Activated effector memory CD4-positive, alpha-beta T cell treated with anti-CD3 and anti-CD28 coated beads, Interleukin-2, amount 50 U/mL, for 16 hours (primary cell): ENCODE results near the gene ZAP70.
A peak's percentile ranks its signal among the peaks of the same experiment; 100 is the strongest.

Source experiments
- DNase-seq: peaks from one replicate; pipeline ENCODE4 v3.0.0-alpha.2; 2020

Gene ZAP70

GRCh38 chr2:97755491-97755890 is 42.1 kb downstream of the ZAP70 start:
- DNase-seq = no peak

DNA sequence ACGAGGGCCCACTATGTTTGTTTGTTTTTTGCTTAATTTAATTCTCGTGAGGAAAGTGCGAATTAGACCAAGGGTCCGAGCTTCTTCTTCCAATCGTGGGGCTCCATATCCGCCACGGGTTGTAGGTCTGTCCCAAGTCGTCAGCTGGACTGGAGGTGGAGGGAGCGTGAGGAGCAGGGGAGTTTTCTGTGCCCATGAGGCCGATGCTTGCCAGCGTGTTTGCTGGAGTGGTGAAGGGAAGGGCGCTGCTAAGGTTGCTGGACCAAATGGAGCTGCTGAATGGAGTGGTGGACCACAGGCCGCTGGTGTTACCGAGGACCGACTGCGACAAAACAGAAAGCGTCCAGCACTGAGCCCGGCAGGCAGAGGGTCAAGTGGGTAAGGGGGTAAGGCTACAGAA is 43.7 kb downstream of the ZAP70 start:
- DNase-seq = no peak

GRCh38 chr2:97758131-97758705 is 44.8 kb downstream of the ZAP70 start:
- DNase-seq = no peak

DNA sequence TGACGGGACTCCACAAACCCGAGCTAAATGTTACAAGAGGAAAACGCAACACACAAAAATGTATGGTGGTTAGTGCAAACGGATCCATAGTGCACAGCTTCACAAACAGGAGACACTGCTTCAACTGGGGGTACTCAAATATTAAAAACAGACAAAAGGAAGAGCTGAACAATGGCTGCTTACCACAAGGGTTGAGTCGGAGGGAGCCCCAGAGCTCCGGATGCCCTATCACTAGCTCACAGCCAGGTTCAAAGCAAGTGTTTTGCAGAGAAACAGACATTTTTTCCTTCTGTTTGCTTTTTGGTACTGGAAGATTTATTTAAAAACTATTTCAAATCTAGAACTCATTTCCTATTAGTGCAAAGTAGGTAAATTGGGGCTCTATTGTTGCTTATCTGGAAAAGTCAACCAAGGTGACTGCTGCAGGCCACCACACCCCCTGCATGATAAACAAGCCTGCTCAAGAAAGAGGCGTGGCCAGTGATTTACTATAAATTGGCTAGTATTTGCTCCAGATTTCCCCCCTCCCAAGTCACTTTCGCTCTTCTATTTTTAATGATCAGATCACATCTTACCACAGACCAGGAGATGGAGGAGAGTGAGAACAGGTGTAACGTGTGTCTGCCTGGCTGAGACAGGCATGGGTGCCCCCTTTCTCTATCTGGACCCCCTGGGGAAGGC is 46.5 kb downstream of the ZAP70 start:
- no peak for DNase-seq

- no peak for DNase-seq
Measured at GRCh38 chr2:97760480-97761049, 47.2 kb downstream of the ZAP70 start.

- DNase-seq = peak; percentile 84
Measured at GRCh38 chr2:97761192-97761591, 47.8 kb downstream of the ZAP70 start.

GRCh38 chr2:97763176-97763845 is 49.9 kb downstream of the ZAP70 start:
- DNase-seq = no peak

DNA sequence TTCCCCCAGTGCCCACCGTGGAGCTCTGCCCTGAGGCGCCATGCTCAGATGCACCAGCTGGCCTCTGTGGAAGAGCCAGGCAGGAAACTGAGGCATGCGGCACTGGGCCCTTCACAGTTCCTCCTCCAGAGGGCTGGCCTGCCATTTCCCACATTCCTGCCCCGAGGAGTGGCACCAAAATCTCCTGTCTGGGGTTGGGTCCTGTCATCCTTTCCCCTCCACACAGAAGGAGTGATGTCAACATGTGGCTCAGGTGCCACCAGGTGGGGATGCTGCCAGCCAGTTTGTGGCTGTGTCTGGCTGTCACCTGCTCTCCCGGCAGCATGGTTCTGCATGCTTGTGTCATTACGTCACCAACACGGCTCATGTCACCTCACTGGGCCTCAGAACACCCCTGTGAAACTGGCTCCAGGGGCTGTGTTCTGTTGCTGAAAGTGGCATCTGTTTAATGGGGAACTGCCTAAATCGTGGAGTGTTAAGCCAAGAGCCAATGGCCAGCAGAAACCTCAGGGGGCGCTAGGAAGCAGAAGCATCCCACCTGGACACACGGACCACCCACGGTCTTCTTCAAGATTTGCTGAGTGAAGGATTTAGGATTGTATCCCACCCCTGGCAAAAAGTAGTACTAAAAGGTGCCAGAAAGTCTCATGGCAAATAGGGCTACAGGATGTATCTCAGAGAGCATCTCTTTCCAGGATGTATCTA is 51.3 kb downstream of the ZAP70 start:
- DNase-seq = no peak

DNA sequence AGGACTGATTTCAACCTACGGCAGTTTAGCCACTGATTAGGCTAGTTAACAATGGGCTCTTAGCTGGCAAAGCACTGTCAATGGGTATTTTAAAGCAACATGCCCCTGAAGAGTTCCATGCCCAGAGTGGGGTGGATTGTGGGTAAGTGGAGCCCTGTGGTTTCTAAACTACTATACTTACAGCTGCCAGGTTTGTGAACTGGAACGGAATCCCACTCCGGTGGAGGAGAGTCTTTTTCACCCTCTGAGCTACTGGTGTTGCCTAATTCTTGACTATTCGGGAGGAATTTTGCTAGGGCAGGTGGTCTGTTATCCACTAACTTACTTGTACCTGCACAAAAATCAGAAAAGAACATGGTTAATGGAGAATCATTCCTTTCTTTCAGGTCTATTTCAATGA is 52.6 kb downstream of the ZAP70 start:
- no peak for DNase-seq

DNA sequence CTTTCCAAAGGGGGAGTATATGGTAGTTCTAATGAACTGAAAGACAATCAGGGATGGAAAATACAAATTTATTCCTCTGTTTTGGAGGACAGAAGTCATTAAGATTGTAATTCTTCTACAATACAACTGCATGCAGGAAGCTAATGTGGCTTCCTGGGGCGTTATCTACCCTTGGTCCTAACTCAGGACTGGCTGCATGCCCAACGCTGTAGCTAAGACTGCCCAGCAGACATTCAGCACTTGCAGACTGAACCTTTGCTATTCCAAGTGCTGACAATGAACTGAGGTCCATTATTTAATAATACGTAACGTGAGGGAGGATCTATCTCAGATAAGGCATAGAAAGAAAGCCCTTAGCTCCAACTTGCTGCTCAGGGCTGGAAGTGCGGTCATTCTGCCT is 53.2 kb downstream of the ZAP70 start:
- DNase-seq = no peak

- DNase-seq = no peak
Measured at GRCh38 chr2:97769308-97769707, 55.9 kb downstream of the ZAP70 start.

GRCh38 chr2:97769711-97770110 is 56.3 kb downstream of the ZAP70 start:
- DNase-seq = no peak

- DNase-seq = no peak
Measured at GRCh38 chr2:97770445-97770844, 57.1 kb downstream of the ZAP70 start.

DNA sequence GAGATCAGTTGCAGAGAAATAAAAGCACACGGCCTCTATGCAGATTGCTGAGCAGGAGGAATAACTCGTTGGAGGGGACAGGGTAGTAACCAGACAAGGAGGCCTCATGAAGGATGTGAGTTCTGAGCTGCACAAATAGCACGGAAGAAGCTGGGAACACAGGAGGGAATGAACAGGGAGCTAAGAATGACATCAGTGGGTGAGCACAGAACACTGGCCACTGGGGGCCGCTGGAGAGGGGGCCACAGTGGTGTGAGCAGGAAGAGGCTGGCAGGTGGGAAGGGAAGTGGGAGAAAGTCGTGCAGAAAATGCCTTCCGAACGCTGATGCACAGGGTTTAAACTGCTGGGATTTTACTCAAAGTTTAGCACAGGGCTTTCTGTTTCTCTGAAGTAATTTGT is 61.0 kb downstream of the ZAP70 start:
- DNase-seq = no peak

GRCh38 chr2:97775074-97775473 is 61.7 kb downstream of the ZAP70 start:
- DNase-seq = no peak

- no peak for DNase-seq
Measured at GRCh38 chr2:97779141-97779540, 65.8 kb downstream of the ZAP70 start.

DNA sequence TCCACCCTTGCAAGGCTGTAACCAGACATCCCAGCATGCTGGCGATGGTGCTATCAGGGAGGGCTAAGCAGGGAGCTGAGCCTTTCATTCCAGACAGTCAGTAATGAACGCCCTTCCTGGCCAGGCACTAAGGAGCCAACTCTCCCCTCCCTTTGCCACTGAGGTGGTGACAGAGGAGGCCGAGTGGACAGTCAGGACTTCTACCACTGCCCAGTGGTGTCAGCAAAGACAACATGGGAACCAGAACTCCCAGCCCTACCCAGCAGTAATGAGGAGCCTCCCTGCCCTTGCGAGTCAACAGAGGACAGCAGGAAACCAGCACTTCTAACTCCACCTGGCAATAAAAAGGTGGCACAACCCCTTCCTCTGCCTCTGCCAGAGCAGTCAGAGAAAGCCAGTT is 68.6 kb downstream of the ZAP70 start:
- DNase-seq = no peak

- no peak for DNase-seq
Measured at GRCh38 chr2:97784953-97785352, 71.6 kb downstream of the ZAP70 start.

DNA sequence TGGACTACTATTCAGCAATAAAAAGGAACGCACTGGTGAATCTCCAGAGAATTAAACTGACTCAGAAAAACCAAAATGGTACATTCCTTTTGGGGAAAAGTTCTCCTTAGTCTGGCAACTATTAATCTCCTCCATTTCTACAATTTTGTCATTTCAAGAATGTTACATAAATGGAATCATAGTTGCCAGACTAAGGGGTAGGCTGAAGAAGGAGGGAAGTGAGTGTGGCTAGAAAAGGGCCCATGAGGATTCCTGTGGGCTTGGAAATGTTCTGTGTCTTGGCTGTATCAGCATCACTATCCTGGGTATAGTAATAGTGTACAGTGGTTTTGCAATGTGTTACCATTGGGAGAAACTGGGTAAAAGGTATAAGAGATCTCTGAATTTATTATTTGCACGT is 72.4 kb downstream of the ZAP70 start:
- DNase-seq = no peak

DNA sequence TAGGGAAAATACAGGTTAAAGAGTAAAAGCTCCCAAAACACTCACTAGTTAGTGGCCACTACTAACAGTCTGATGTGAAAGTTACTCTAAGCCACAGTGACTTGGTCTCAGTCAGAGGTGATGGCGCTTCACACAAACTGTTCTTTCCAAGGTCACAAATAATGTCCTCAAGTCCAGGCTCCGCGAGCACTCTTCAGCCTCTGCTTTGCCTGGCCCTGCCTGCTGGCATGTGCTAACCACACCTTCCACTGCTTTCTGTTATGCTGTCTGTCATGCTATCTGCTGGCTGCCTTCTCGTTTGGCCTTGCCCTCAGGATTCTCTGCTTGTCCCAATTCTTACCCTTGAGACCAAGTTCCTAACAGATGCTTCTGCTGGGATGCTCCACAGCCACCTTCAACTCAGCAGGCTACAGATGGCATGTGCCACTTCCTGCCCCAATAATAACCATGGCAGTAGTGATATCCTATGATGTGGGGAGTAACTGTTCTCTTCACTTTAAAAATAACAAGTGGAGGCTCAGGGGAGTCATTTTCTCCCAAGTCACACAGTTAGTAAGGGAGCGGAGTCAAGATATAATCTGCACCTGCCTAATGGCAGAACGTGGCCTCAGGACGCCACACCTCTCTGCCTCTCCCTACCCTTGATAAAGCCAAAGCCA is 75.7 kb downstream of the ZAP70 start:
- no peak for DNase-seq
